HepG2 (cell line): ENCODE results near the gene ZNF605. TPM values are rescaled to one million over a fixed set of nuclear protein-coding genes. Genes with fewer than 3 reads are reported as not detected.
A peak's percentile ranks its signal among the peaks of the same experiment; 100 is the strongest.

ENCODE experiments used
- ARNT2 ChIP-seq: sonication (generic); formaldehyde crosslinking; IDR thresholded peaks from 2 replicates; pipeline ENCODE4 v1.8.0; 2022; ENCODE audit warnings: mild to moderate bottlenecking, low read depth, missing genetic modification reagents, moderate library complexity
- ATF5 ChIP-seq: sonication (generic); formaldehyde crosslinking; IDR thresholded peaks from 2 replicates; pipeline ENCODE4 v1.4.0; 2020; ENCODE audit warnings: mild to moderate bottlenecking, low read depth, missing genetic modification reagents
- CBX1 ChIP-seq: IDR thresholded peaks from one replicate; pipeline ENCODE4 v1.6.1; 2016; ENCODE audit warnings: antibody characterized with exemption, low read depth
- FOSL2 ChIP-seq: sonication (generic); formaldehyde crosslinking; IDR thresholded peaks from 2 replicates; pipeline ENCODE4 v1.4.0; 2020; ENCODE audit warnings: missing genetic modification reagents
- GTF2F1 ChIP-seq: fragments of 150-350 bp; IDR thresholded peaks from 2 replicates; pipeline ENCODE4 v1.6.1; 2014; ENCODE audit warnings: low read length
- IKZF1 ChIP-seq: fragments of 450-650 bp; IDR thresholded peaks from 2 replicates; pipeline ENCODE4 v1.7.1; 2016
- KDM5B ChIP-seq: sonication (generic); formaldehyde crosslinking; IDR thresholded peaks from 2 replicates; pipeline ENCODE4 v1.4.0; 2020; ENCODE audit warnings: missing genetic modification reagents, mild to moderate bottlenecking, borderline replicate concordance
- KLF9 ChIP-seq: IDR thresholded peaks from 2 replicates; pipeline ENCODE4 v1.6.1; 2016; ENCODE audit warnings: low read depth
- MIER2 ChIP-seq: IDR thresholded peaks from 2 replicates; pipeline ENCODE4 v1.6.1; 2016; ENCODE audit warnings: missing biosample characterization, missing genetic modification reagents
- MTF2 ChIP-seq: sonication (generic); formaldehyde crosslinking; IDR thresholded peaks from 2 replicates; pipeline ENCODE4 v1.5.0; 2020; ENCODE audit warnings: missing genetic modification reagents, borderline replicate concordance
- MYPOP ChIP-seq: sonication (generic); formaldehyde crosslinking; IDR thresholded peaks from 2 replicates; pipeline ENCODE4 v1.8.1; 2023; ENCODE audit warnings: mild to moderate bottlenecking, moderate library complexity, missing genetic modification reagents
- NAIF1 ChIP-seq: sonication (generic); formaldehyde crosslinking; IDR thresholded peaks from 2 replicates; pipeline ENCODE4 v1.5.0; 2020; ENCODE audit warnings: mild to moderate bottlenecking, missing genetic modification reagents, borderline replicate concordance
- NFE2 ChIP-seq: sonication (generic); formaldehyde crosslinking; IDR thresholded peaks from 2 replicates; pipeline ENCODE4 v1.4.0; 2020; ENCODE audit warnings: missing genetic modification reagents
- NR3C1 ChIP-seq: sonication (generic); formaldehyde crosslinking; IDR thresholded peaks from 2 replicates; pipeline ENCODE4 v1.4.0; 2020; ENCODE audit warnings: missing genetic modification reagents
- PCBP2 ChIP-seq: fragments of 200-400 bp; formaldehyde crosslinking; optimal IDR thresholded peaks from 2 replicates; pipeline ENCODE3; 2018; ENCODE audit warnings: low read length, low read depth; ENCODE audit not compliant: poor library complexity, severe bottlenecking
- PHF8 ChIP-seq: sonication (generic); formaldehyde crosslinking; IDR thresholded peaks from 2 replicates; pipeline ENCODE4 v1.5.0; 2020; ENCODE audit warnings: missing genetic modification reagents
- SIX4 ChIP-seq: sonication (generic); formaldehyde crosslinking; IDR thresholded peaks from 2 replicates; pipeline ENCODE4 v1.4.0; 2020; ENCODE audit warnings: missing genetic modification reagents
- SKIL ChIP-seq: sonication (generic); formaldehyde crosslinking; IDR thresholded peaks from 2 replicates; pipeline ENCODE4 v1.8.0; 2022; ENCODE audit warnings: missing genetic modification reagents, mild to moderate bottlenecking, moderate library complexity, borderline replicate concordance
- ZBTB21 ChIP-seq: sonication (generic); formaldehyde crosslinking; IDR thresholded peaks from 2 replicates; pipeline ENCODE4 v1.4.0; 2020; ENCODE audit warnings: missing genetic modification reagents
- ZBTB25 ChIP-seq: IDR thresholded peaks from 2 replicates; pipeline ENCODE4 v1.6.1; 2018; ENCODE audit warnings: missing genetic modification reagents
- ZFP62 ChIP-seq: sonication (generic); formaldehyde crosslinking; IDR thresholded peaks from 2 replicates; pipeline ENCODE4 v1.4.0; 2020; ENCODE audit warnings: missing genetic modification reagents
- ZNF292 ChIP-seq: sonication (generic); formaldehyde crosslinking; IDR thresholded peaks from 2 replicates; pipeline ENCODE4 v1.8.1; 2022; ENCODE audit warnings: mild to moderate bottlenecking, low read depth, missing genetic modification reagents, borderline replicate concordance
- ZNF672 ChIP-seq: sonication (generic); formaldehyde crosslinking; IDR thresholded peaks from 2 replicates; pipeline ENCODE4 v1.8.1; 2022; ENCODE audit warnings: missing genetic modification reagents
- ZNF720 ChIP-seq: sonication (generic); formaldehyde crosslinking; IDR thresholded peaks from 2 replicates; pipeline ENCODE4 v1.4.0; 2020; ENCODE audit warnings: missing genetic modification reagents
- ZNF746 ChIP-seq: sonication (generic); formaldehyde crosslinking; IDR thresholded peaks from 2 replicates; pipeline ENCODE4 v1.8.0; 2022; ENCODE audit warnings: mild to moderate bottlenecking, missing genetic modification reagents
- ZNF776 ChIP-seq: sonication (generic); formaldehyde crosslinking; IDR thresholded peaks from 2 replicates; pipeline ENCODE4 v1.4.0; 2020; ENCODE audit warnings: mild to moderate bottlenecking, missing genetic modification reagents
- ZNF790 ChIP-seq: sonication (generic); formaldehyde crosslinking; IDR thresholded peaks from 2 replicates; pipeline ENCODE4 v1.8.0; 2022; ENCODE audit warnings: missing genetic modification reagents, mild to moderate bottlenecking, borderline replicate concordance
- ZSCAN30 ChIP-seq: sonication (generic); formaldehyde crosslinking; IDR thresholded peaks from 2 replicates; pipeline ENCODE4 v1.5.0; 2020; ENCODE audit warnings: mild to moderate bottlenecking, missing genetic modification reagents
- polyA plus RNA-seq, 8 experiments: library from polyadenylated mRNA; depleted of rRNA in 3 of 8; stranded (reverse) in 7 of 8; unstranded in 1 of 8; fragments of >200 nt; fragmentation: Illumina TruSeq in 4 of 8; extraction: Trizol in 4 of 8; gene quantifications; 2 replicates each; pipeline versions ENCODE4 v1.2.1 to v1.2.3, GENCODE V29; 2011 to 2016; ENCODE audit warnings: low read depth in 4 of 8, missing spikeins in 1 of 8, mixed read lengths in 1 of 8; ENCODE audit not compliant: insufficient read depth in 1 of 8
- total RNA-seq, 5 experiments: library from RNA; depleted of rRNA; stranded (reverse); fragments of >200 nt; fragmentation: Illumina TruSeq; extraction: Trizol; gene quantifications; 2 replicates each; pipeline ENCODE4 v1.2.3, GENCODE V29; 2016; ENCODE audit warnings: low read depth in 1 of 5

The ZNF605 gene
- total and polyA plus RNA-seq, 2 of the 13 experiments (the other 11 are each of a cell fraction or from before 2014, with no cell fraction given) = 6.7 to 6.8 TPM

- TF ChIP-seq ZSCAN30 (CRISPR knock-in tag) (no peak), ZNF672 (no peak), GTF2F1 (no peak), PCBP2 (no peak), PHF8 (CRISPR knock-in tag) (peak; percentile 86), KDM5B (CRISPR knock-in tag) (no peak), MYPOP (CRISPR knock-in tag) (no peak), MTF2 (no peak), ZBTB25 (CRISPR knock-in tag) (no peak), CBX1 (no peak), ZBTB21 (CRISPR knock-in tag) (no peak), NR3C1 (CRISPR knock-in tag) (no peak), ZNF790 (no peak), NAIF1 (no peak), ZNF720 (CRISPR knock-in tag) (no peak), ATF5 (CRISPR knock-in tag) (no peak), ZNF746 (CRISPR knock-in tag) (no peak), SKIL (no peak), KLF9 (CRISPR knock-in tag) (no peak), IKZF1 (no peak), MIER2 (CRISPR knock-in tag) (no peak), ZFP62 (peak; percentile 75; the same call in 1 of the 2 replicates), ZNF292 (CRISPR knock-in tag) (no peak), FOSL2 (0 out of 2 replicates have a peak, but pooled peaks have one; percentile 13), ARNT2 (CRISPR knock-in tag) (no peak), NFE2 (no peak), ZNF776 (CRISPR knock-in tag) (no peak), SIX4 (CRISPR knock-in tag) (no peak)
These were observed at the start of gene ZNF605 (continued) for GRCh38 chr12:132956011-132956788.
